HG02973 (cell line): ENCODE results near the gene ACE.

Source experiments
- ATAC-seq: cut with Tn5 transposase; IDR thresholded peaks from one replicate; pipeline ENCODE4 v1.9.1; 2021; ENCODE audit warnings: moderate library complexity; ENCODE audit not compliant: unreplicated experiment

Gene ACE

GRCh38 chr17:63476854-63477479, at the start of gene ACE:
Gene ACE (plus strand): TSS chr17:63477061. CDS start chr17:63477095, 34 bp downstream.
- peak; percentile 49 for ATAC-seq

DNA sequence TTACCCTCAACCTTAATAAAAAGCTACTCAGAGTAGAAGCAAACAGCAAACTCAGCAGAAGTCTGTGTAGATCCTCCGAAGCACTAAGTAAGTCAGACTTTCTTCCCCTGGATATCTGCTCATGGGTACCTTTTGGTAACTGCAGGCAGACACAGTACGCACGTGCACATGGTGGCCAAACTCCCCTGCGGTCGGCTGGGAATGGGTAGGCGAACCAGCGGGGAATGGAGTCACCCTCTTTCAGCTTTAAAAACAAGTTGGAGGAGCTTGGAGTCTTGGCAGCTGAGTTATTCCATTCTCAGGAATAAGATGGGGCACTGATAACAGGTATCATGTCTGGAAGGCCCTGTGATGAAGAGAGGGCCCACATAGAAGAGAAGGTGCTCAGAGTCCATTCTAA, 47.1 kb upstream of the ACE start:
- ATAC-seq: no peak

DNA sequence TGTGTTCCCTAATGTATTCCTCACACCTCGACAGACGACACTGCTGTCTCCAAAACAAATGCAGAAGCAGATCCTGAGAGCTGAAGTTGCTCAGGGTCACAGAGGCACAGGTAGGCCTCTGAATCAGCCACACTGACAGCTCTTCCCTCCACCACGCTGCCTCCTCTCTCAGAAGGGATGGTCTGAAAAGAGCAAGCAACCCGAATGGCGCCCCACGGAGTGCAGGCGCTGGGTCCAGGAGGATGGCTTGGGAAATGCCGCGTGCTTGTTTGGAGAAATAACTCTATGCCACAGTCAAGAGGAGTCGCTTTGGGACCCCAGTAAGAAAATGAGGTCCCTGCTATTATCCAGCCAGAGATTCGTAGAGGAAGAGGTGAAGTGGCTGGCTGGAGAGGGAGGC, 46.6 kb upstream of the ACE start:
- ATAC-seq: no peak

DNA sequence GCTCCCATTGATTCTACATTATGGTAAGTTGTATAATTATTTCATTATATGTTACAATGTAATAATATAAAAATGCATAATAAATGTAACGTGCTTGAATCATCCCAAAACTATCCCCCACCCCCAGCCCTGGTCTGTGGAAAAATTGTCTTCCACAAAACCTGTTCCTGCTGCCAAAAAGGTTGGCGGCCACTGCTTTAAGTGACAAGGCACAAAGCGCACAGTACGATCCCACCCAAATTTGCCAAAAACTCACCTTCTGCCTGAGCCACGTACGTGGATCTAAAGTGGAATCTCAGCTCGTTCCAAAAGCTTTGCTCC, 45.3 kb upstream of the ACE start:
- no peak for ATAC-seq

- ATAC-seq: no peak
These were observed 44.7 kb upstream of the ACE start for GRCh38 chr17:63431939-63432804.

GRCh38 chr17:63433746-63434591, 42.9 kb upstream of the ACE start:
- ATAC-seq: no peak

- ATAC-seq: no peak
These were observed 41.8 kb upstream of the ACE start for GRCh38 chr17:63434951-63435571.

- no peak for ATAC-seq
These were observed 41.0 kb upstream of the ACE start for GRCh38 chr17:63435681-63436522.

- no peak for ATAC-seq
These were observed 40.2 kb upstream of the ACE start for GRCh38 chr17:63436523-63437110.

DNA sequence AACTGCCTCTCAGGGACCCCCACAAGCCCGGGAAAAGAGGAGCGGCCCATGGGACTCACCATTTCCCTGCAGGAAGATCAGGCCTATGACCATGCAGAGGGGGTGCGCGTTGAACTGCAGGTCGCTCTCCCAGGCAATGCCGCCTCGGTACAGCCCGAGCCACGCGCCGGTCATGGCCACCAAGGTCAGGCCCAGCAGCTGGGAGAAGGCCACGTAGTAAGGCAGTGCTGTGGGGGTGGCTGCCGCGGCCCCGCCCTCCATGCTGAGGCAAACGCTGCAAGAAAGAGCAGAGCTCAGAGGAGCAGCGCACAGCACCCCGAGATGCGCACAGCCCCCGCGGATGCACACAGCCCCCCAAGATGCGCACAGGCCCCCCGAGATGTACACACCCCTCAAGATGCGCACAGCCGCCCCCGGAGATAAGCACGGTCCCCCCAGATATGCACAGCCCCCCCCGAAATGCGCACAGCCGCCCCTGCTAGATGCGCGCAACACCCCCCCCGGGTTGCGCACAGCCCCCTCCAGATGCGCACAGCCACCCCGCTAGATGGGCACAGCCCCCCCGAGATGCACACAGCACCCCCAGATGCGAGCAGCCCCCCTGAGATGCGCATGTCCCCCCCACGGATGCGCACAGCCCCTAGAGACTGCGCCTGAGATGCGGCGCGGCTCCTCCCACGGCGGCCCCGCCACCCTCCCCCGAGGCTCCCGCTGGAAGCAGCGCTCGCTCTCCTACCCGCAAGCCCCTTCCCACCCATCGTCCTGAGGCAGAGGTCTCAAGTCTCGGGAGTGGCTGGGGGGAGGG, 39.4 kb upstream of the ACE start:
- no peak for ATAC-seq

DNA sequence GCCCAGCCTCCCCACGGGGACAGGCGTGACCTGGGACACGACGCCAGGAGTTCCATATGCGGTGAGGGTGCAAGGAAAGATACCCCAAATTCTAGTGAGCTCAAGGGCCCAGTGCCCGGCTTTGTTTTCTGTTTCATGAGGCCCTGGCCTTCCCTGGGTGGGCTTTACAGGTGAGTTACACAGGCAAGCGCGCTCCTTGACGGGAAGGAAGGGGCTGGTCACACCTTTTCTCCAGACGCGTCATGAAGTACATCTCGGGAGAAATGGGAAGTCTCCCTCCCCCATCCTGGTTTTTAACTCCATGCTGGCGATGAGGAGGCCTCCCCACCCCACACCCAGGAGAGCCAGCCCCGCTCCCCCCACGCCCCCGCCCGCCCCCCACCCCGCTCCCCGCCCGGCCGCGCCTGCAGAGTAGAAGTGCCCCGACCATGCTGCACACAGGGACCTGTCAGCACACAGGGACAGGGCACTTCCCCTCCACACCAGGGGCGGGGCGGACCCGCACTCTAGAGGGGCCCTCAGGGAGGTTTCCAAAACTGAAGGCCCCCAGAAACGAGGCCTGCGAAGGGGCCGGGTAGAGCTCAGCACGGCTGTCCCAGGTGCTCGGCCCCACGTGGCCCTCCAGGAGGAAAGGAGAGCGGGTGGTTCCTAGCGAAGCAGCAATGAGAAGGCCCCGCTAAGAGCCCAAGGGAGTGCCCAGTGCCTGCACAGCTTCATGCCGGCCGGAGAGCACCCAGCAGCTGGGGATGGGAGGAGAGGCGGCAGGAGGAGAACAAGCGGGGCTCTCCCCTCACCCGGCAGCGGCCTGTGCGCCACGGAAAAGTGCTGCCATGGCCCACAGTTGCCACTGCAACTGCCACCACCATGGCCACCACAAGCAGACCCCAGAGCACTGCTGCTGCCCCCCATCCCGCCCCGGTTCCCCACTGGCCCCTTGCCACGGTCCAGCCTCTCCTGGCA, 38.5 kb upstream of the ACE start:
- no peak for ATAC-seq

- ATAC-seq: no peak
These were observed 37.2 kb upstream of the ACE start for GRCh38 chr17:63439687-63440086.

GRCh38 chr17:63440127-63440769, 36.6 kb upstream of the ACE start:
- no peak for ATAC-seq

- no peak for ATAC-seq
These were observed 36.0 kb upstream of the ACE start for GRCh38 chr17:63440770-63441335.

- no peak for ATAC-seq
These were observed 35.2 kb upstream of the ACE start for GRCh38 chr17:63441654-63442053.

- ATAC-seq: no peak
These were observed 34.8 kb upstream of the ACE start for GRCh38 chr17:63442074-63442473.

- no peak for ATAC-seq
These were observed 34.3 kb upstream of the ACE start for GRCh38 chr17:63442549-63443035.
